Heart right ventricle (tissue), 16 donors: ENCODE measurements around the gene HIC1. TPM values are rescaled to one million over a fixed set of nuclear protein-coding genes. Genes with fewer than 3 reads are reported as not detected.
"Not testable (repeated sequence)": the region's sequence is repeated elsewhere in the genome, so short reads cannot be mapped to it uniquely, and the experiment has no call there.

Experiments used
- ATAC-seq, 8 donors: fragments of 200-7000 bp; cut with Tn5 transposase; one replicate each; pipeline ENCODE4 v1.9.1; 2020; ENCODE audit warnings: mild to moderate bottlenecking in 8 of 8, moderate library complexity in 8 of 8, moderate number of reproducible peaks in 1 of 8
- DNase-seq, 2 donors: peaks; one replicate each; pipeline ENCODE4 v3.0.0-alpha.2; 2020
- H3K27ac ChIP-seq, 10 donors: fragments of 200-600 bp; sonication (generic) in 2 of 10; one replicate each; pipeline versions ENCODE4 v1.5.0 to v1.8.0; 2020 to 2022; ENCODE audit warnings: mild to moderate bottlenecking in 3 of 10
- H3K27me3 ChIP-seq, 7 donors: fragments of 200-600 bp; one replicate each; pipeline ENCODE4 v1.8.0; 2021 to 2022; ENCODE audit warnings: mild to moderate bottlenecking in 2 of 7
- H3K36me3 ChIP-seq, 9 donors: fragments of 200-600 bp; sonication (generic) in 1 of 9; one replicate each; pipeline versions ENCODE4 v1.5.0 to v1.8.0; 2020 to 2022; ENCODE audit warnings: mild to moderate bottlenecking in 2 of 9
- H3K4me1 ChIP-seq, 9 donors: fragments of 200-600 bp; sonication (generic) in 1 of 9; one replicate each; pipeline versions ENCODE4 v1.5.0 to v1.8.0; 2020 to 2022; ENCODE audit warnings: mild to moderate bottlenecking in 4 of 9
- H3K4me3 ChIP-seq, 10 donors: fragments of 200-600 bp; sonication (generic) in 2 of 10; one replicate each; pipeline versions ENCODE4 v1.5.0 to v1.8.0; 2020 to 2022; ENCODE audit warnings: mild to moderate bottlenecking in 7 of 10, moderate library complexity in 2 of 10
- H3K9me3 ChIP-seq, 11 donors: fragments of 200-600 bp in 10 of 11; sonication (generic) in 2 of 11; one replicate each; pipeline versions ENCODE4 v1.5.0 to v1.8.0; 2013 to 2022; ENCODE audit warnings: mild to moderate bottlenecking in 2 of 11, control low read depth in 1 of 11, moderate library complexity in 1 of 11
- CTCF ChIP-seq, 9 donors: fragments of 200-600 bp; sonication (generic) in 2 of 9; IDR thresholded peaks; one replicate each; pipeline versions ENCODE4 v1.5.0 to v1.8.0; 2021 to 2022; ENCODE audit warnings: antibody characterized with exemption in 9 of 9, mild to moderate bottlenecking in 5 of 9, moderate library complexity in 1 of 9
- WGBS, 2 donors: extraction: QIAGEN DNeasy Blood & Tissue Kit; methylation state at CpG; one replicate each; pipeline ENCODE4 v1.1.7; 2013; ENCODE audit warnings: inconsistent platforms in 1 of 2; 5-methylcytosine and 5-hydroxymethylcytosine counted together
- intact Hi-C, 10 donors: fragments of 100-400 bp; cut with DNase I; formaldehyde crosslinking; loops; one replicate each; pipeline versions ENCODE4 v1.11.1 to v1.14.2; 2022
- polyA plus RNA-seq, 2 donors: library from polyadenylated mRNA; stranded (reverse); fragments of 200-250 nt; gene quantifications; one replicate each; pipeline ENCODE4 v1.2.3, GENCODE V29; 2013
- total RNA-seq, 10 donors: library from RNA; stranded (reverse); fragmentation: NEBNext Ultra II Directional in 3 of 10; extraction: Animal tissue kit (Norgen Biotek cat#: 25700) in 3 of 10; gene quantifications; one replicate each; pipeline versions ENCODE4 v1.2.1 to v1.2.4, GENCODE V29; 2021 to 2023
- donor health status: Arrhythmogenic right ventricular cardiomyopathy.
- donor health status: ischemic (EF 13 %, LVEDD 7.1; RV severe dilation, severe dysfunction).
- donor health status: healthy with polysubstance abuse.
- donor health status: DM: no; HTN: yes; CAD: no.
- donor health status: DM: no; HTN: no; CAD: no.
- donor health status: ischemic (EF 25% LVEDD 6.9; RV normal size, moderate dysfunction).
- donor health status: ischemic (EF 25% LVEDD 5.7; RV mildly dilated, moderate dysfunction).
- donor health status: healthy.
- donor health status: DM: yes; HTN: yes; CAD: no.
- donor health status: Ischemic cardiomyopathy.
- donor health status: ischemic (EF 35%, LVEDD 5.7; RV mildly dilated, moderate dysfunction).
- donor health status: nonischemic (EF 11% LVEDD 7.7; RV severe dilation, severe dysfunction).
- donor health status: DM: yes; HTN: yes; CAD: no.
- donor health status: PGD.
- donor health status: ischemic (EF 29% LVEDD 5.4; RV normal size, mild dysfunction).
- donor health status: nonischemic (EF 23%, LVEDD 6.1; RV moderate dilation, normal function).

HIC1 gene
- total and polyA plus RNA-seq, 12 donors: 3.5 to 37.5 (median 12.1) TPM

- H3K27me3 ChIP-seq: no peaks in the 10 kb centered on the region
- 48 to 57% methylated on average over 24 of the region's 24 CpGs for WGBS, 2 donors
- ATAC-seq (peak; percentile 15 to 53 (median 42)), DNase-seq (no peak)
- H3K9me3 ChIP-seq: no peaks in the 10 kb centered on the region
- intact Hi-C loops: no loop called here
- H3K4me3 ChIP-seq: peak overlapping the region in 1 of 10 donors; percentile 0
- no peak for TF ChIP-seq CTCF (IDR thresholded peaks at IDR 0.05)
- H3K27ac ChIP-seq: peak overlapping the region in 7 of 10 donors; percentile 3 to 53 (median 26)
- H3K4me1 ChIP-seq: peaks cover 0 to 31% (median 12%) of the 10 kb centered on the region in 9 donors
- no peaks in the 10 kb centered on the region for H3K36me3 ChIP-seq
These were observed 43.2 kb upstream of the HIC1 start for GRCh38 chr17:2011411-2012371.

GRCh38 chr17:2012499-2012898, 42.4 kb upstream of the HIC1 start:
- intact Hi-C loops: no loop called here
- ATAC-seq: no peak
- H3K27ac ChIP-seq: peak overlapping the region in 3 of 10 donors; percentile 6 to 53 (median 41)
- peaks cover 0 to 4% (median 0%) of the 10 kb centered on the region in 7 donors for H3K27me3 ChIP-seq
- no peaks in the 10 kb centered on the region for H3K36me3 ChIP-seq
- no peak for TF ChIP-seq CTCF (IDR thresholded peaks at IDR 0.05)
- peaks cover 0 to 31% (median 12%) of the 10 kb centered on the region in 9 donors for H3K4me1 ChIP-seq
- H3K4me3 ChIP-seq: no peak overlapping the region
- H3K9me3 ChIP-seq: no peaks in the 10 kb centered on the region
- no peak for DNase-seq
- WGBS, 2 donors: 94 to 96% methylated on average over 4 of the region's 4 CpGs

GRCh38 chr17:2013220-2013993, 41.5 kb upstream of the HIC1 start:
- DNase-seq, H3K36me3 ChIP-seq, H3K27me3 ChIP-seq, intact Hi-C loops, H3K27ac ChIP-seq, H3K4me3 ChIP-seq, H3K9me3 ChIP-seq: not testable (repeated sequence)
- H3K4me1 ChIP-seq: peaks cover 0 to 31% (median 12%) of the 10 kb centered on the region in 9 donors
- 93 to 100% methylated on average over 6 of the region's 6 CpGs for WGBS, 2 donors
- peak in 1 of 8 donors; percentile 20 for ATAC-seq

GRCh38 chr17:2013994-2014317, 40.9 kb upstream of the HIC1 start:
- DNase-seq (no peak), ATAC-seq (peak in 3 of 8 donors; percentile 16 to 49 (median 19))
- 83 to 97% methylated on average over 1 of the region's 1 CpG for WGBS, 2 donors
- Histone ChIP-seq H3K4me1 (peaks cover 0 to 31% (median 12%) of the 10 kb centered on the region in 9 donors), H3K4me3 (no peak overlapping the region), H3K27ac (no peak overlapping the region), H3K36me3 (no peaks in the 10 kb centered on the region), H3K9me3 (no peaks in the 10 kb centered on the region), H3K27me3 (peaks cover 0 to 6% (median 0%) of the 10 kb centered on the region in 7 donors)
- no peak for TF ChIP-seq CTCF (IDR thresholded peaks at IDR 0.05)
- intact Hi-C loops: no loop called here
